DOHH2 (cell line): Measurements from ENCODE around the gene NEUROD4.

Experiments used
- CTCF ChIP-seq: fragments of 200-600 bp; sonication (generic); IDR thresholded peaks from one replicate; pipeline ENCODE4 v1.5.1; 2014; ENCODE audit warnings: antibody characterized with exemption, mild to moderate bottlenecking, low read depth, low read length; ENCODE audit not compliant: poor library complexity, severe bottlenecking
- EZH2phosphoT487 ChIP-seq: fragments of 200-600 bp; sonication (generic); IDR thresholded peaks from 2 replicates; pipeline ENCODE4 v1.6.1; 2017; ENCODE audit warnings: borderline replicate concordance, mild to moderate bottlenecking, antibody characterized with exemption, low read length, moderate library complexity, mixed read lengths

DNA sequence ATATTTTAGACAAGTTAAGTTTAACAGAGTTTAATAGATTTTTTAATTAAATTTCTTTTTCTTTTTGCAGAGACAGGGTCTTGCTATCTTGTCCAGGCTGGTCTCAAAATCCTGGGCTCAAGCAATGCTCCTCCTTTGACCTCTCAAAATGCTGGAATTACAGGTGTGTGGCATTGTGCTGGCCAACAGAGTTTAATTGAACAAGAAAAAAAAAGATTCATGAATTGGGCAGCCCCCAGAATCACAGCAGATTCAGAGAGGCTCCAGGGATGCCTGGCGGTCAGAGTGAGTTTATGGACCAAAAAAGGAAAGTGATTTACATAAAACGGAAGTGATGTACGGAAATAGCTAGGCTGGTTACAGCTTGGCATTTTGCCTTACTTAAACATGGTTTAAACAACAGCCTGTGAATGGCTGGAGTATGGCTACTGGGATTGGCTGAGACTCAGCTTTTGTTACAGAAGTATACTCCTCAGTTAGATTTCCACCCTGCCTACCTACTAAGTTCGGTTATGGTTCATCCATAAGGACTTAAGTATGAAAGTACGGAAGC, 20.7 kb upstream of the NEUROD4 start:
- no peak for TF ChIP-seq CTCF
- TF ChIP-seq EZH2phosphoT487, result no peak
